Lung (tissue), 12 donors: ENCODE measurements around the gene SRRD. TPM values are rescaled to one million over a fixed set of nuclear protein-coding genes. Genes with fewer than 3 reads are reported as not detected.

Source experiments
- ATAC-seq: fragments of 200-7000 bp; cut with Tn5 transposase; one replicate; pipeline ENCODE4 v1.9.1; 2020; ENCODE audit warnings: moderate number of reproducible peaks; ENCODE audit not compliant: insufficient read depth, low FRiP score
- DNase-seq, 3 donors: peaks; one replicate each; pipeline ENCODE4 v3.0.0-alpha.2; 2013 to 2017
- H3K27ac ChIP-seq, 2 donors: one replicate each; pipeline ENCODE4 v1.5.1; 2013; ENCODE audit warnings: mild to moderate bottlenecking in 2 of 2, moderate library complexity in 2 of 2, control low read depth in 1 of 2, inconsistent platforms in 1 of 2, low read depth in 1 of 2, low read length in 1 of 2
- H3K27me3 ChIP-seq, 3 donors: one replicate each; pipeline ENCODE4 v1.5.1; 2013; ENCODE audit warnings: low read length in 2 of 3; ENCODE audit not compliant: control insufficient read depth in 3 of 3, insufficient read depth in 3 of 3
- H3K36me3 ChIP-seq, 4 donors: one replicate each; pipeline ENCODE4 v1.5.1; 2013; ENCODE audit warnings: low read length in 4 of 4, mild to moderate bottlenecking in 1 of 4, moderate library complexity in 1 of 4; ENCODE audit not compliant: control insufficient read depth in 4 of 4, insufficient read depth in 4 of 4
- H3K4me1 ChIP-seq, 5 donors: one replicate each; pipeline ENCODE4 v1.5.1; 2013; ENCODE audit warnings: low read length in 5 of 5, mild to moderate bottlenecking in 2 of 5, moderate library complexity in 1 of 5; ENCODE audit not compliant: control insufficient read depth in 5 of 5, insufficient read depth in 5 of 5
- H3K4me3 ChIP-seq: one replicate; pipeline ENCODE4 v1.5.1; 2013; ENCODE audit warnings: mild to moderate bottlenecking, control low read depth, moderate library complexity
- H3K9ac ChIP-seq, 2 donors: one replicate each; pipeline ENCODE4 v1.5.1; 2013; ENCODE audit warnings: low read length in 2 of 2, control low read depth in 1 of 2; ENCODE audit not compliant: insufficient read depth in 1 of 2
- H3K9me3 ChIP-seq, 4 donors: one replicate each; pipeline ENCODE4 v1.5.1; 2013; ENCODE audit warnings: low read length in 3 of 4, mild to moderate bottlenecking in 1 of 4, moderate library complexity in 1 of 4; ENCODE audit not compliant: control insufficient read depth in 4 of 4, insufficient read depth in 3 of 4
- CTCF ChIP-seq: IDR thresholded peaks from 2 replicates; pipeline ENCODE4 v1.5.1; 2012; ENCODE audit warnings: mild to moderate bottlenecking; ENCODE audit errors: control extremely low read depth, extremely low read depth
- WGBS, 2 donors: extraction: QIAGEN DNeasy Blood & Tissue Kit; methylation state at CpG; one replicate each; pipeline ENCODE4 v1.1.7; 2013; 5-methylcytosine and 5-hydroxymethylcytosine counted together
- polyA plus RNA-seq, 2 donors: library from polyadenylated mRNA; stranded (reverse); fragments of 200-250 nt; gene quantifications; one replicate each; pipeline ENCODE4 v1.2.1, GENCODE V29; 2013
- total RNA-seq, 2 donors: library from RNA; depleted of rRNA in 1 of 2; stranded (reverse); fragments of >200 nt in 1 of 2; gene quantifications; one replicate each; pipeline ENCODE4 v1.2.1, GENCODE V29; 2014 to 2021
- donor health status: control.
- donor health status: control.
- donor health status: Bipolar disorder and iron deficiency.
- donor health status: healthy.
- donor health status: DM: yes; HTN: yes; CAD: no.

Gene SRRD
- total and polyA plus RNA-seq, 4 donors = 8.5 to 17.6 (median 13.7) TPM

- 9 to 10% methylated on average over 7 of the region's 7 CpGs for WGBS, 2 donors
- Histone ChIP-seq H3K27ac (peak overlapping the region; percentile 92 to 95), H3K4me1 (peaks cover 7 to 37% (median 11%) of the 10 kb centered on the region in 5 donors), H3K36me3 (peaks cover 5 to 13% (median 10%) of the 10 kb centered on the region in 4 donors), H3K27me3 (no peaks in the 10 kb centered on the region), H3K9me3 (no peaks in the 10 kb centered on the region), H3K9ac (peak overlapping the region; percentile 94 to 99), H3K4me3 (peak overlapping the region; percentile 83)
- no peak for DNase-seq
- ATAC-seq = no peak
- TF ChIP-seq CTCF = no peak
Measured at GRCh38 chr22:26483043-26483438, 636 bp upstream of the SRRD start.

- Histone ChIP-seq H3K9ac (peak overlapping the region; percentile 89 to 95), H3K27ac (peak overlapping the region; percentile 70 to 92), H3K27me3 (no peaks in the 10 kb centered on the region), H3K9me3 (no peaks in the 10 kb centered on the region), H3K4me1 (peaks cover 7 to 37% (median 11%) of the 10 kb centered on the region in 5 donors), H3K4me3 (peak overlapping the region; percentile 83), H3K36me3 (peaks cover 15 to 22% (median 18%) of the 10 kb centered on the region in 4 donors)
- no peak for TF ChIP-seq CTCF
- 5 to 8% methylated on average over 6 of the region's 6 CpGs for WGBS, 2 donors
- no peak for DNase-seq
- ATAC-seq = no peak
Measured at GRCh38 chr22:26484360-26484706, 656 bp downstream of the SRRD start.

- no peak for ATAC-seq
- TF ChIP-seq CTCF = no peak
- Histone ChIP-seq H3K27me3 (no peaks in the 10 kb centered on the region), H3K4me1 (peaks cover 7 to 30% (median 11%) of the 10 kb centered on the region in 5 donors), H3K9me3 (no peaks in the 10 kb centered on the region), H3K9ac (peak overlapping the region in 1 of 2 donors; percentile 39), H3K36me3 (peaks cover 17 to 28% (median 24%) of the 10 kb centered on the region in 4 donors), H3K4me3 (no peak overlapping the region), H3K27ac (peak overlapping the region in 1 of 2 donors; percentile 43)
- peak in 1 of 3 donors; percentile 16 for DNase-seq
- 47 to 68% methylated on average over 7 of the region's 7 CpGs for WGBS, 2 donors
Measured at GRCh38 chr22:26485013-26485412, 1.3 kb downstream of the SRRD start.

GRCh38 chr22:26485806-26486390 is 2.2 kb downstream of the SRRD start:
- ATAC-seq (no peak), DNase-seq (no peak)
- 58 to 83% methylated on average over 3 of the region's 3 CpGs for WGBS, 2 donors
- no peak overlapping the region for H3K9ac ChIP-seq
- H3K27me3 ChIP-seq = no peaks in the 10 kb centered on the region
- peaks cover 1 to 25% (median 11%) of the 10 kb centered on the region in 5 donors for H3K4me1 ChIP-seq
- TF ChIP-seq CTCF = no peak
- H3K27ac ChIP-seq = no peak overlapping the region
- H3K36me3 ChIP-seq = peaks cover 19 to 27% (median 25%) of the 10 kb centered on the region in 4 donors
- H3K4me3 ChIP-seq = no peak overlapping the region
- no peaks in the 10 kb centered on the region for H3K9me3 ChIP-seq
